GM18870 (cell line): ENCODE data around the gene CD22.

ENCODE experiments used
- ATAC-seq: cut with Tn5 transposase; IDR thresholded peaks from one replicate; pipeline ENCODE4 v1.9.1; 2021; ENCODE audit warnings: moderate library complexity; ENCODE audit not compliant: unreplicated experiment

CD22 gene

GRCh38 chr19:35381318-35381717 is 52.3 kb downstream of the CD22 start:
- no peak for ATAC-seq

DNA sequence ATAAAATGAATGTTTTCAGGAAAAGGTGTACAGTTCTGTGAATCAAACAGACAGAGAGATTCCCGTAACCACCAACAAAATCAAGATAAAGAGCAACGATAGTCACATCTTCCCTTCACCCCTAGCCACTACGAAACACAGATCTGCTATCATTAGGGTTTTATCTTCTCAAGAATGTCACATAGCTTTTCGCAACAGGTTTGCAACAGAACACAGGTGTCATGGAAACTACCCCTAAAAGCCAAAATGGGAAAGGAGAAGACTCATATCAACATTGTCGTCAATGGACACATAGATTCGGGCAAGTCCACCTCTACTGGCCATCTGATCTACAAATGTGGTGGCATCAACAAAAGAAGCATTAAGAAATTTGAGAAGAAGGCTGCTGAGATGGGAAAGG is 52.9 kb downstream of the CD22 start:
- ATAC-seq: no peak

GRCh38 chr19:35383536-35383935 is 54.5 kb downstream of the CD22 start:
- no peak for ATAC-seq

DNA sequence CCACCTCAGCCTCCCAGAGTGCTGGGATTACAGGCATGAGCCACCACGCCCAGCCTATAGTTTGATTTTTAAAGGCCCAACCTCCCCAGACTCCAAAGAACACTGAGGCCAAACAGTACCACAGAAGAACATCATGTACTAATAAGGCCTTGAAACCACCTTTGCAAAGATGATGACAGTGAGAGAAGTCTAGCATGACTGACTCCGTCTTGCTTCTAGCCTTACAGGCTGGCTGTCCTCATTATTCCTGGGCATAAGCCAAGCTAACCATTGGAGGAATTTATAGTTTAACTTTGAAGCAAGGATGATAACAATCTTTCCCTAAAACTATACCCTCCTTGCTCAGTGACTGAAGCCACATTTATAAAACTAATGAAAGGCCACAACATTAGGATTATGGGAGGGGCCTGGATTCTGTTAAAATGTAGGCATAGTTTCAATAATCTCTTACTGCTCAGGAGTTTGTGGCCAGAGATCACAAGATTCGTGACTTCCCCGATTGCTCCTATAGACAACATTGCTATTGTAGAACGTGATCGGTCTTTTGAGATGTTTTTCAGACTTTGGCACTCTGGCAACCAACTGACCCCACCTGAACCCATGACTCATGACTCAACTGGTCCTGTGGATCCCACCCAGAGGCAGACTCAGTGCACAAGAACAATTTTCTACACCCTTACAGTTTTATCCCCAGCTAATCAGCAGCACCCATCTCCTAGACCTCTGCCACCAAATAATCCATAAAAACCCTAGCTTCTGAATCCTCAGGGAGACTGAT is 59.5 kb downstream of the CD22 start:
- ATAC-seq: no peak

DNA sequence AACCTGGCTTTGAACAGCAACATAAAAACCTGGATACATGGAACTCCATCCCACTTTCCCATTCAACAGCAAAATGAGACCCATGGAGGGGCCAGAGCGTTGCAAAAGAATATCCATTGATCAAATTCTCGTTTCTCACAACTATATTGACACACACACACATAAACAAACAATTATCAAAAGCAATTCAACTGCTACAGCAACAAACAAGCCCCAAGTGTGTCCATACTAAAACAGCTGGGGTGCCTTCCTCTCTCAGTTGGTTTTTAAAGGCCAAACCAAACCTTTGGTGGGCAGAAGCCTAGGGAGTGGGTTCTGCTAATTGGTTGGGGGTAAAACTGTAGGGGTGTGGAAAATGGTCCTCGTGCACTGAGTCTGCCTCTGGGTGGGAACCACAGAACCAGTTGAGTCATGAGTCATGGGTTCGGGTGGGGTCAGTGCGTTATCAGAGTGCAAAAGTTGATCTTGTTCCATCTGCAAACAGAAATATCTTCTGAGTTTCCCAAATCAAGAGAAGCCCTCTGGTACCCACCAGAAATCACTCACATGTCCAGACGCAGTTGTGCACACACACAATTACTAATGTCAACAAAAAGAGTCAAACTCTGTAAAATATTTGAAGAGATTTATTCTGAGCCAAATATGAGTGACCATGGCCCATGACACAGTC is 60.3 kb downstream of the CD22 start:
- no peak for ATAC-seq

DNA sequence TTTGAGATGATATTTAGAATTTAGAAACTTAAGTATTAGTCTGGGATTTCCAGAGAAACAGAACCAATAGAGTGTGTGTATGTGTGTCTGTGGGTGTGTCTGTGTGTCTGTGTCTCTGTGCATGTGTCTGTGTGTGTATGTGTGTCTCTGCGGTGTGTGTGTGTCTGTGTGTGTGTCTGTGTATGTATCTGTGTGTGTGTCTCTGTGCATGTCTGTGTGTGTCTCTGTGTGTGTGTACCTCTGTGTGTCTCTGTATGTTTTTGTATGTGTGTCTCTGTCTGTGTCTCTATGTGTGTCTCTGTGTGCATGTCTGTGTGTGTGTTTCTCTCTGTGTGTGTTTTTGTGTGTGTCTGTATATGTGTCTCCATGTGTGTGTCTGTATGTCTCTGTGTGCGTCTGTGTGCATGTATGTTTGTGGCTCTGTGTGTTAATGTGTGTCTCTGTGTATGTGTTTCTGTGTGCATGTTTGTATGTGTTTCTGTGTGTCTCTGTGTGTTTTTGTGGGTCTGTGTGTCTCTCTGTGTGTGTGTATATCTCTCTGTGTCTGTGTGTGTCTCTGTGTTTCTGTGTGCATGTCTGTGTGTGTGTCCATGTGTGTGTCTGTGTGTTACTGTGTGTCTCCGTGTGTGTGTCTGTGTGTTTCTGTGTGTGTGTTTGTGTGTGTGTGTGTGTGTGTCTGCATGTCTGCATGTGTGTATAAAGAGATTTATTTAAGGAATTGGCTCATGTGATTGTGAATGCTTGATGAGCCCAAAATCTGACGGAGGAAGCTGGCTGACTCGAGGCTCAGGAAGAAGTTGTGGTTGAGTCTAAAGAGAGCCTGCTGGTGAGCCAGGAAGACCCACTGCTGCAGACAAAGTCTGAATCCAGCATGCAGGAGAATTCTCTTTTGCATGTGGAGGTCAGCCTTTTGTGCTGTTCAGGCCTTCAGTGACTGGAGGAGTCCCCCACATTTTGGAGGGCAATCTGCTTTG is 64.0 kb downstream of the CD22 start:
- ATAC-seq: no peak

GRCh38 chr19:35395382-35396199 is 66.6 kb downstream of the CD22 start:
- ATAC-seq: no peak

DNA sequence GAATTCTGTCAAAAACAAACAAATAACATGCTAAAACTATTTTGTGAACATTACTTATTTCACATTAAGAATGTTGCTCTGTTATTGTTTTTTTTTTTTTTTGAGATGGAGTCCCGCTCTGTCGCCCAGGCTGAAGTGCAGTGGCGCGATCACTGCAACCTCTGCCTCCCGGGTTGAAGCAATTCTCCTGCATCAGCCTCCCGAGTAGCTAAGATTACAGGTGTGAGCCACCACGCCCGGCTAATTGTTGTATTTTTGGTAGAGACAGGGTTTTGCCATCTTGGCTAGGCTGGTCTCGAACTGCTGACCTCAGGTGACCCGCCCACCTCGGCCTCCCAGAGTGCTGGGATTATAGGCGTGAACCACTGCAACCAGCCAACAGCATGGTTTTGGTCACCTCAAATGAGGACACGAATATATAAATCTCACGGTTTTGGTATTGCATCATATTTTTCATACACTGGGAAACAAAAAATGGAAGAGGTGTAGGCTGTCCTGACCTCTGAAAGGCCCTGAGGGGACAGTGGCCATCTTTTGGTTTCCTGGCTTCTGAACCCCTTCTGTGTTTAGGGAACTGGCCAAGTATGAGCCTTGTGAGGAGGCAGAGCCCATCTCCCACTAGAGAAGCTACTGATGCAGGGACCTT is 67.4 kb downstream of the CD22 start:
- ATAC-seq: no peak
